ENCODE data around the gene COL27A1. TPM values are rescaled to one million over a fixed set of nuclear protein-coding genes. Genes with fewer than 3 reads are reported as not detected.

COL27A1 gene
- total RNA-seq, 1 donor from 2014 or later: 39.6 TPM

GRCh38 chr9:114281473-114282103 lies 126.3 kb downstream of the COL27A1 start:
- DNase-seq (ENCODE audit: extremely low read depth, low read depth, low spot score): no peak

GRCh38 chr9:114282104-114282485 lies 126.8 kb downstream of the COL27A1 start:
- no peak for DNase-seq (ENCODE audit: extremely low read depth, low read depth, low spot score)

- no peak for DNase-seq (ENCODE audit: extremely low read depth, low read depth, low spot score)
These were observed 127.2 kb downstream of the COL27A1 start for GRCh38 chr9:114282507-114282906.

GRCh38 chr9:114282926-114283325 lies 127.6 kb downstream of the COL27A1 start:
- DNase-seq (ENCODE audit: extremely low read depth, low read depth, low spot score): no peak

- DNase-seq (ENCODE audit: extremely low read depth, low read depth, low spot score): no peak
These were observed 128.3 kb downstream of the COL27A1 start for GRCh38 chr9:114283551-114284111.

GRCh38 chr9:114284316-114285060 lies 129.2 kb downstream of the COL27A1 start:
- no peak for DNase-seq (ENCODE audit: extremely low read depth, low read depth, low spot score)

- no peak for DNase-seq (ENCODE audit: extremely low read depth, low read depth, low spot score)
These were observed 130.0 kb downstream of the COL27A1 start for GRCh38 chr9:114285166-114285867.

- no peak for DNase-seq (ENCODE audit: extremely low read depth, low read depth, low spot score)
These were observed 130.9 kb downstream of the COL27A1 start for GRCh38 chr9:114286146-114286679.

- DNase-seq (ENCODE audit: extremely low read depth, low read depth, low spot score): no peak
These were observed 131.8 kb downstream of the COL27A1 start for GRCh38 chr9:114287001-114287762.

- no peak for DNase-seq (ENCODE audit: extremely low read depth, low read depth, low spot score)
These were observed 132.4 kb downstream of the COL27A1 start for GRCh38 chr9:114287763-114288192.

- DNase-seq (ENCODE audit: extremely low read depth, low read depth, low spot score): no peak
These were observed 133.1 kb downstream of the COL27A1 start for GRCh38 chr9:114288193-114289091.

GRCh38 chr9:114289106-114289505 lies 133.8 kb downstream of the COL27A1 start:
- no peak for DNase-seq (ENCODE audit: extremely low read depth, low read depth, low spot score)

GRCh38 chr9:114289571-114290481 lies 134.5 kb downstream of the COL27A1 start:
- DNase-seq (ENCODE audit: extremely low read depth, low read depth, low spot score): no peak

- no peak for DNase-seq (ENCODE audit: extremely low read depth, low read depth, low spot score)
These were observed 135.2 kb downstream of the COL27A1 start for GRCh38 chr9:114290561-114290986.

- DNase-seq (ENCODE audit: extremely low read depth, low read depth, low spot score): no peak
These were observed 135.7 kb downstream of the COL27A1 start for GRCh38 chr9:114291064-114291474.

GRCh38 chr9:114291886-114292590 lies 136.7 kb downstream of the COL27A1 start:
- DNase-seq (ENCODE audit: extremely low read depth, low read depth, low spot score): no peak

- DNase-seq (ENCODE audit: extremely low read depth, low read depth, low spot score): no peak
These were observed 139.3 kb downstream of the COL27A1 start for GRCh38 chr9:114294664-114295063.

GRCh38 chr9:114296338-114296737 lies 141.0 kb downstream of the COL27A1 start:
- DNase-seq (ENCODE audit: extremely low read depth, low read depth, low spot score): no peak
